ENCODE results near the gene KIAA1614.

- TF ChIP-seq CTCF (IDR thresholded peaks at IDR 0.05) (no peak), POLR2AphosphoS5 (IDR thresholded peaks at IDR 0.05; ENCODE audit: insufficient read depth in 1 of 2, low read depth in 1 of 2) (no peak), POLR2A (IDR thresholded peaks at IDR 0.05) (no peak)
These were observed 4.5 kb upstream of the KIAA1614 start for GRCh38 chr1:180908074-180908765.

Measured in vagina (tissue), 2 donors.